OCI-LY3 (cell line): ENCODE results near the gene TNRC18.
"Not testable (repeated sequence)": the region's sequence is repeated elsewhere in the genome, so short reads cannot be mapped to it uniquely, and the experiment has no call there.

ENCODE experiments used
- H2AFZ ChIP-seq: fragments of 200-600, 300-600 bp; shearing (Covaris generic); 2 replicates; pipeline ENCODE4 v1.6.0; 2014; ENCODE audit warnings: antibody characterized with exemption, low read depth, low read length
- H3K27ac ChIP-seq: fragments of 200-600, 300-600 bp; sonication (generic); 2 replicates; pipeline ENCODE4 v1.5.1; 2014; ENCODE audit warnings: mild to moderate bottlenecking, low read length, moderate library complexity, mixed read lengths
- H3K27me3 ChIP-seq: fragments of 200-600, 300-600 bp; sonication (generic); 2 replicates; pipeline ENCODE4 v1.6.1; 2014; ENCODE audit warnings: low read depth, low read length, mixed read lengths
- H3K36me3 ChIP-seq: fragments of 200-600, 300-600 bp; sonication (generic); replicated peaks from 2 replicates; pipeline ENCODE3; 2014; ENCODE audit warnings: low read depth, low read length, mixed read lengths
- H3K4me1 ChIP-seq: fragments of 300-600, 200-600 bp; sonication (generic); 2 replicates; pipeline ENCODE4 v1.6.1; 2014; ENCODE audit warnings: low read length, mixed read lengths
- H3K4me2 ChIP-seq: fragments of 200-600, 300-600 bp; sonication (generic); 2 replicates; pipeline ENCODE4 v1.6.1; 2014; ENCODE audit warnings: low read length, mixed read lengths
- H3K4me3 ChIP-seq: fragments of 300-600, 200-600 bp; sonication (generic); 2 replicates; pipeline ENCODE4 v1.5.1; 2014; ENCODE audit warnings: antibody characterized with exemption, mild to moderate bottlenecking, low read length, moderate library complexity
- H3K79me2 ChIP-seq: fragments of 300-600, 200-600 bp; shearing (Covaris generic); 2 replicates; pipeline ENCODE4 v1.6.1; 2014; ENCODE audit warnings: mild to moderate bottlenecking, low read length, mixed read lengths
- H3K9ac ChIP-seq: fragments of 300-600, 200-600 bp; shearing (Covaris generic); 2 replicates; pipeline ENCODE4 v1.6.0; 2014; ENCODE audit warnings: mild to moderate bottlenecking, low read length, moderate library complexity
- H3K9me3 ChIP-seq: fragments of 200-600, 300-600 bp; shearing (Covaris generic); 2 replicates; pipeline ENCODE4 v1.6.1; 2014; ENCODE audit warnings: low read length, mixed read lengths; ENCODE audit not compliant: insufficient read depth
- H4K20me1 ChIP-seq: fragments of 200-600, 300-600 bp; sonication (generic); 2 replicates; pipeline ENCODE4 v1.6.1; 2016; ENCODE audit warnings: low read length, mixed read lengths; ENCODE audit not compliant: insufficient read depth
- EZH2phosphoT487 ChIP-seq: fragments of 200-600 bp; shearing (Covaris generic); IDR thresholded peaks from 2 replicates; pipeline ENCODE4 v1.6.1; 2018; ENCODE audit warnings: antibody characterized with exemption, mixed run types, low read depth
- TF ChIP-seq, protein P1 (sequence below): fragments of 200-600, 300-600 bp; sonication (generic); IDR thresholded peaks from 2 replicates; pipeline ENCODE4 v1.5.1; 2014; ENCODE audit warnings: antibody characterized with exemption, low read length, low read depth

TNRC18 gene, protein sequence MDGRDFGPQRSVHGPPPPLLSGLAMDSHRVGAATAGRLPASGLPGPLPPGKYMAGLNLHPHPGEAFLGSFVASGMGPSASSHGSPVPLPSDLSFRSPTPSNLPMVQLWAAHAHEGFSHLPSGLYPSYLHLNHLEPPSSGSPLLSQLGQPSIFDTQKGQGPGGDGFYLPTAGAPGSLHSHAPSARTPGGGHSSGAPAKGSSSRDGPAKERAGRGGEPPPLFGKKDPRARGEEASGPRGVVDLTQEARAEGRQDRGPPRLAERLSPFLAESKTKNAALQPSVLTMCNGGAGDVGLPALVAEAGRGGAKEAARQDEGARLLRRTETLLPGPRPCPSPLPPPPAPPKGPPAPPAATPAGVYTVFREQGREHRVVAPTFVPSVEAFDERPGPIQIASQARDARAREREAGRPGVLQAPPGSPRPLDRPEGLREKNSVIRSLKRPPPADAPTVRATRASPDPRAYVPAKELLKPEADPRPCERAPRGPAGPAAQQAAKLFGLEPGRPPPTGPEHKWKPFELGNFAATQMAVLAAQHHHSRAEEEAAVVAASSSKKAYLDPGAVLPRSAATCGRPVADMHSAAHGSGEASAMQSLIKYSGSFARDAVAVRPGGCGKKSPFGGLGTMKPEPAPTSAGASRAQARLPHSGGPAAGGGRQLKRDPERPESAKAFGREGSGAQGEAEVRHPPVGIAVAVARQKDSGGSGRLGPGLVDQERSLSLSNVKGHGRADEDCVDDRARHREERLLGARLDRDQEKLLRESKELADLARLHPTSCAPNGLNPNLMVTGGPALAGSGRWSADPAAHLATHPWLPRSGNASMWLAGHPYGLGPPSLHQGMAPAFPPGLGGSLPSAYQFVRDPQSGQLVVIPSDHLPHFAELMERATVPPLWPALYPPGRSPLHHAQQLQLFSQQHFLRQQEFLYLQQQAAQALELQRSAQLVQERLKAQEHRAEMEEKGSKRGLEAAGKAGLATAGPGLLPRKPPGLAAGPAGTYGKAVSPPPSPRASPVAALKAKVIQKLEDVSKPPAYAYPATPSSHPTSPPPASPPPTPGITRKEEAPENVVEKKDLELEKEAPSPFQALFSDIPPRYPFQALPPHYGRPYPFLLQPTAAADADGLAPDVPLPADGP (N-terminal part only)

DNA sequence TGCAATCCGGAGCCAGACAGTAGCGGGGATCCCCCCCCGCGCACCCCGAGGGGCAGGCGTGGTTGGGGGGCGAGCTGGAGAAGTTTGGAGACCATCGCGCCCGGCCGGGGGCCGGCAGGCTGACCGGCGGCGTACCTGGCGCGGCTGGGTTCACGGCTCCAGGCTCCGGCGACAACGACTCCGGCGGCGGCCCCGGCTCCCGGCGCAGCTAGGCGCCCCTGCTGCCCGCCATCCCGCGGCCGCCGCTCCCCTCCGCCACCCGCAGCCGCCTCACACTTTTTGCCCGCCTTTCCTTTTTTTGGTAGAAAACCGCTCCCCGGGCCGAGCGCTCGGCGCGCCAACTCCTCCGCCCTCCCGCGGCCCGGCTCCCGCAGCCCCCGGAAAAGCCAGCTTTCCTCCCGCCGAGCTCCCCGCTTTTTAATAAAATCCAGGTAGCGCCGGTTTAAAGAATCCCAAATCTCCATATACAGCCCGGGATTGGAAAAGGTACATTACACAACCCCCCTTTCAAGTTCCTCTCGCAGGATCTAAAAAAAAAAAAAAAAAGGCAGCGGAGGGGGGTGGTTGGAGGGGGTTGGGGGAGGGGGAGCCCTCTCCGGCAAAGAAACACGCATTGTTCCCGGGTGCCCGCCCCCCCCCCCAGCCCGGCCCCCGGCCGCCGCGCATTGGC is at the start of gene TNRC18:
TSS of gene TNRC18 (minus strand) at position 529 of the 670 bp plus-strand sequence. CDS start 2,588 bp downstream, outside the sequence.
- Histone ChIP-seq H3K27me3 (peaks cover 6% of the 10 kb centered on the region), H4K20me1 (no peaks in the 10 kb centered on the region), H3K79me2 (peaks cover 13% of the 10 kb centered on the region; the same call in 1 of the 2 replicates), H3K4me2 (peak within 1 kb of the TSS; percentile 96), H3K9me3 (no peaks in the 10 kb centered on the region), H3K9ac (peak within 1 kb of the TSS; percentile 95), H3K36me3 (no peaks in the 10 kb centered on the region), H2AFZ (peak within 1 kb of the TSS; percentile 73), H3K4me3 (peak within 1 kb of the TSS; percentile 95), H3K27ac (peak within 1 kb of the TSS; percentile 57), H3K4me1 (no peaks in the 10 kb centered on the region)
- TF ChIP-seq, protein P1, sequence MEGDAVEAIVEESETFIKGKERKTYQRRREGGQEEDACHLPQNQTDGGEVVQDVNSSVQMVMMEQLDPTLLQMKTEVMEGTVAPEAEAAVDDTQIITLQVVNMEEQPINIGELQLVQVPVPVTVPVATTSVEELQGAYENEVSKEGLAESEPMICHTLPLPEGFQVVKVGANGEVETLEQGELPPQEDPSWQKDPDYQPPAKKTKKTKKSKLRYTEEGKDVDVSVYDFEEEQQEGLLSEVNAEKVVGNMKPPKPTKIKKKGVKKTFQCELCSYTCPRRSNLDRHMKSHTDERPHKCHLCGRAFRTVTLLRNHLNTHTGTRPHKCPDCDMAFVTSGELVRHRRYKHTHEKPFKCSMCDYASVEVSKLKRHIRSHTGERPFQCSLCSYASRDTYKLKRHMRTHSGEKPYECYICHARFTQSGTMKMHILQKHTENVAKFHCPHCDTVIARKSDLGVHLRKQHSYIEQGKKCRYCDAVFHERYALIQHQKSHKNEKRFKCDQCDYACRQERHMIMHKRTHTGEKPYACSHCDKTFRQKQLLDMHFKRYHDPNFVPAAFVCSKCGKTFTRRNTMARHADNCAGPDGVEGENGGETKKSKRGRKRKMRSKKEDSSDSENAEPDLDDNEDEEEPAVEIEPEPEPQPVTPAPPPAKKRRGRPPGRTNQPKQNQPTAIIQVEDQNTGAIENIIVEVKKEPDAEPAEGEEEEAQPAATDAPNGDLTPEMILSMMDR = no peak
- no peak for TF ChIP-seq EZH2phosphoT487

DNA sequence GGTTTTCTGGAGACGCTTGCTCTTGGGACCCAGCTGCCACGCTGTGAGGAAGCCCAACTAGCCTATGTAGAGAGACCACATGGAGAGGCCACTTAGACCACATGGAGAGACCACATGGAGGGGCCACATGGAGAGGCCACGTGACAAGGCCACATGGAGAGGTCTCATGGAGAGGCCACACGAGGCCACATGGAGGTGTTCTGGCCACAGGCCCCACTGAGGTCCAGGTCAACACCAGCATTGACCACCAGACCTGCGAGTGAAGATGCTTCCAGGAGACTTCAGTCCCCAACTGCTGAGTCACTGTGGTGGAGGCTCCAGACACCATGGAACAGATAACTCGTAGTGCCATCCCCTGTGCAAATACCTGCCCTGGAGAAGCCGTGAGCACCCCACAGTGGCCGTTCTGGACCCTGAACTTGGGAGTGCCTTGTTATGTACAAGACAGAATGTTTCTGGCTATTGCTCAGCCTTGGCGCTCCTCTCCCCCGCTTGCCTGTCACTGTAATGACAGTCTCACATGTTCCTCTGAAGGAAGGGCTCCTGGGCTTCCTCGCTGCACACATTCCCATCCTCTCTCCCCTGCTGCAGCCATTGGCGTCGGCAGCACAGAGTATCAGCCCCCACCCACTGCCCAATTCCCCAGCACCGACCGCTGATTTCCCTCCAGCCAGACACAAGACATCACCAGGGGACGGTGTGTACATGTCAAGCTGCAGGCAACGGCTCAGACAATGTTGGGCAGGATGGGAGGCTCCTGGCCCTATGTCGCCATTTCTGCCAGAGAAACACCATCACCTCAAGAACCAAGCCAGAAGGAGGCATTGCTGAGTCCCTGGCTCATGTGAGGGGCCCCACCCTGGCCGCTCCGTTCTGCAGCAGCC is 49.0 kb upstream of the TNRC18 start:
- Histone ChIP-seq H4K20me1 (no peaks in the 10 kb centered on the region), H3K4me2 (no peak overlapping the region), H3K4me1 (no peaks in the 10 kb centered on the region), H2AFZ (no peak overlapping the region), H3K27me3 (no peaks in the 10 kb centered on the region), H3K4me3 (no peak overlapping the region), H3K27ac (no peak overlapping the region), H3K9ac (no peak overlapping the region), H3K9me3 (no peaks in the 10 kb centered on the region), H3K36me3 (no peaks in the 10 kb centered on the region), H3K79me2 (no peaks in the 10 kb centered on the region)
- no peak for TF ChIP-seq EZH2phosphoT487
- TF ChIP-seq, protein P1 = 0 out of 2 replicates have a peak, but pooled peaks have one; percentile 7

DNA sequence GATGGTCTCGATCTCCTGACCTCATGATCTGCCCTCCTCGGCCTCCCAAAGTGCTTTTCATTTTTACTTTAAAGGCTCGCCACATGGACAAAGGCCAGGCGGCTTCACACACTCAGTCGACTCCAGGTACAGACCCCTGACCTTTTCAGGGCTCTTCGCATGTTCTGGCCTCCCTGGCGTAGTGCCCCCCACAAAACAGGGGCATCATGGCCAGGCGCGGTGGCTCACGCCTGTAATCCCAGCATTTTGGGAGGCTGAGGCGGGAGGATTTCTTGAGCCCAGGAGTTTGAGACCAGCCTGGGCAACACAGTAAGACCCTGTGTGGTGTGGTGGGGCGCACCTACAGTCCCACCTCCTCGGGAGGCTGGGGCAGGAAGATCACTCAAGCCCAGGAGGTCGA is 48.0 kb upstream of the TNRC18 start:
- H3K27ac ChIP-seq, H3K9ac ChIP-seq, H3K27me3 ChIP-seq, H2AFZ ChIP-seq, H3K9me3 ChIP-seq, H3K4me2 ChIP-seq, H4K20me1 ChIP-seq, H3K36me3 ChIP-seq, H3K4me1 ChIP-seq, H3K79me2 ChIP-seq, H3K4me3 ChIP-seq: not testable (repeated sequence)

DNA sequence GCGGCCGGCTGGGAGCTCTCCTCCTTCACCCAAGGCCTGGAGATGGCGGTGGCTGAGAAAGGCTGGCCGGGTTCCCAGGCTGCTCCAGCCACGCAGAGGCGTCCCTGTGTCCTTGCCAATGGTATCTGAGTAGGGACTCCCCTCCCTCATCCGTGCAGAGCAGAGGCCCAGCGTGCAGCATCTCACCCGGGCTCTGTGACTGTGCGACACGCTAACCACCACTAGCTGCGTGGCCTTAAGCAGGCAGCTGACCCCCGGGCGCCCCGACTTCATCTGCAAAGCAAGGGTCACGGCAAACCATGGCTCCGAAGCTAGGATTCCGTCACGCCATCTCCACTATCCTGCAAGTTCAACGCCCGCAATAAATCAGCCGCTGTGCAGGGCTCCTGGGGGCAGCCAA is 47.2 kb upstream of the TNRC18 start:
- Histone ChIP-seq H3K79me2 (no peaks in the 10 kb centered on the region), H3K9me3 (no peaks in the 10 kb centered on the region), H4K20me1 (no peaks in the 10 kb centered on the region), H3K36me3 (no peaks in the 10 kb centered on the region), H3K4me3 (no peak overlapping the region), H3K9ac (no peak overlapping the region), H2AFZ (no peak overlapping the region), H3K4me2 (no peak overlapping the region), H3K27ac (no peak overlapping the region), H3K27me3 (no peaks in the 10 kb centered on the region), H3K4me1 (no peaks in the 10 kb centered on the region)
- TF ChIP-seq EZH2phosphoT487 = no peak
